Neural progenitor cell (in vitro differentiated cells): Measurements from ENCODE around the gene SLC44A5. TPM values are rescaled to one million over a fixed set of nuclear protein-coding genes. Genes with fewer than 3 reads are reported as not detected.

Experiments
- DNase-seq: peaks from one replicate; pipeline ENCODE4 v3.0.0-alpha.2; 2016; ENCODE audit warnings: low spot score
- H2AFZ ChIP-seq: fragments of 200-600 bp; sonication (generic); replicated peaks from 2 replicates; pipeline ENCODE4 v1.6.1; 2016; ENCODE audit warnings: antibody characterized with exemption
- H3F3A ChIP-seq: fragments of 200-600 bp; sonication (generic); 2 replicates; pipeline ENCODE4 v1.6.1; 2016; ENCODE audit warnings: antibody characterized with exemption, low read depth
- H3K27ac ChIP-seq: fragments of 200-600 bp; sonication (generic); 2 replicates; pipeline ENCODE4 v1.5.1; 2016; ENCODE audit warnings: mild to moderate bottlenecking
- H3K27me3 ChIP-seq: fragments of 200-600 bp; sonication (generic); 2 replicates; pipeline ENCODE4 v1.6.1; 2016; ENCODE audit warnings: mild to moderate bottlenecking, moderate library complexity
- H3K36me3 ChIP-seq: fragments of 200-600 bp; sonication (generic); 2 replicates; pipeline ENCODE4 v1.5.1; 2016
- H3K4me1 ChIP-seq: fragments of 200-600 bp; sonication (generic); 2 replicates; pipeline ENCODE4 v1.6.1; 2016; ENCODE audit warnings: mixed run types
- H3K4me2 ChIP-seq: fragments of 200-600 bp; sonication (generic); 2 replicates; pipeline ENCODE4 v1.6.1; 2016
- H3K4me3 ChIP-seq: fragments of 200-600 bp; sonication (generic); 2 replicates; pipeline ENCODE4 v1.5.1; 2016
- H3K79me2 ChIP-seq: fragments of 200-600 bp; sonication (generic); 2 replicates; pipeline ENCODE4 v1.6.1; 2016; ENCODE audit warnings: low read depth
- H3K9ac ChIP-seq: fragments of 200-600 bp; sonication (generic); 2 replicates; pipeline ENCODE4 v1.6.1; 2016
- H3K9me3 ChIP-seq: fragments of 200-600 bp; sonication (generic); 2 replicates; pipeline ENCODE4 v1.5.1; 2016; ENCODE audit warnings: low read depth
- H4K20me1 ChIP-seq: fragments of 200-600 bp; sonication (generic); 2 replicates; pipeline ENCODE4 v1.6.1; 2016; ENCODE audit warnings: low read depth
- H3K27ac Mint-ChIP-seq: 3 replicates; pipeline ENCODE4 v1.8.0; 2021; ENCODE audit warnings: mixed read lengths
- H3K27me3 Mint-ChIP-seq: 2 replicates; pipeline ENCODE4 v1.8.0; 2022; ENCODE audit warnings: low read depth, mild to moderate bottlenecking, inconsistent platforms, moderate library complexity, mixed read lengths; ENCODE audit not compliant: insufficient read depth
- H3K36me3 Mint-ChIP-seq: 3 replicates; pipeline ENCODE4 v1.8.0; 2021; ENCODE audit warnings: mixed read lengths
- H3K4me1 Mint-ChIP-seq: 3 replicates; pipeline ENCODE4 v1.8.0; 2021; ENCODE audit warnings: mixed read lengths
- H3K4me3 Mint-ChIP-seq: 3 replicates; pipeline ENCODE4 v1.8.0; 2021; ENCODE audit warnings: mild to moderate bottlenecking, moderate library complexity, mixed read lengths
- H3K9me3 Mint-ChIP-seq: 3 replicates; pipeline ENCODE4 v1.8.0; 2020; ENCODE audit warnings: mixed read lengths
- EZH2 ChIP-seq: fragments of 200-600 bp; sonication (generic); IDR thresholded peaks from 2 replicates; pipeline ENCODE4 v1.6.1; 2017; ENCODE audit warnings: antibody characterized with exemption, mild to moderate bottlenecking, moderate library complexity
- EZH2phosphoT487 ChIP-seq: fragments of 200-600 bp; sonication (generic); IDR thresholded peaks from 2 replicates; pipeline ENCODE4 v1.6.1; 2017; ENCODE audit warnings: antibody characterized with exemption
- total RNA-seq: library from RNA; depleted of rRNA; stranded (reverse); fragments of >200 nt; gene quantifications from 2 replicates; pipeline ENCODE4 v1.2.3, GENCODE V29; 2015; ENCODE audit warnings: low replicate concordance
- TF ChIP-seq, protein P1 (sequence below): fragments of 200-600 bp; sonication (generic); IDR thresholded peaks from 2 replicates; pipeline ENCODE4 v1.5.1; 2017; ENCODE audit warnings: antibody characterized with exemption, mild to moderate bottlenecking

Gene SLC44A5
- total RNA-seq, 1 donor from 2014 or later, result 25.3 TPM

DNA sequence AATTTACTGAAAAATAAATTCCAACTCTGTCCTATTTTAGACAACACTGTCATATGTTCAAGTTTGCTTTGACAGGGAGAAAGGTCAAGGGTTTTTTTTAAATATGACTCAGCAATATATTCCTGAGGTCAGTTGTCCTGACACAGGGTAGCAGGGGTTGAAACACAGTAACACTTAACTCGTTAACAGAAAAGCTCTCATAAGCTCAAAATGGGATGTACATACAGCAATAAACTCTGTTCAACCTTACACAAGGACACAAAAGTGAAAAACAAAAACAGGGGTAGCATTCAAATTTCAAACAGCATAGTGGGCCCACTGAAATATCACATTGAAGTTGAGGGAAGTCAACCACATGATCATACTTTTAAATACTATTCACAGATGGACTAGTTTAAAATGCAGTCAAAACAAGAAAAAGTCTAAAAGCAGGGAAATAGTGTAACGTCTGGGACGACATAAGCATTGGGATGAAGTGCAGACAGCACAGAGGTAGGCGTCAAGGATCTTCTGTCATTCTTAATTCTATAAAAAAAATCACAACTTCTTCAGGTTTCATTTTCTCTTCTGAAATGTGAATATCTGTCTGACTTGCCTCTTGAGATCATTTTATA is 89.9 kb downstream of the SLC44A5 start:
- H3K9ac ChIP-seq, result no peak overlapping the region
- H3K27me3 ChIP-seq, result no peaks in the 10 kb centered on the region
- DNase-seq, result no peak
- Mint-ChIP-seq H3K9me3 (no peaks in the 10 kb centered on the region), H3K27ac (no peak overlapping the region), H3K36me3 (no peaks in the 10 kb centered on the region), H3K27me3 (peaks cover 2% of the 10 kb centered on the region), H3K4me1 (peaks cover 29% of the 10 kb centered on the region), H3K4me3 (no peak overlapping the region)
- no peaks in the 10 kb centered on the region for H4K20me1 ChIP-seq
- no peak overlapping the region for H2AFZ ChIP-seq
- no peak overlapping the region for H3K4me2 ChIP-seq
- H3F3A ChIP-seq, result no peaks in the 10 kb centered on the region
- no peak overlapping the region for H3K27ac ChIP-seq
- H3K9me3 ChIP-seq, result no peaks in the 10 kb centered on the region
- TF ChIP-seq EZH2, result no peak
- TF ChIP-seq, protein P1, sequence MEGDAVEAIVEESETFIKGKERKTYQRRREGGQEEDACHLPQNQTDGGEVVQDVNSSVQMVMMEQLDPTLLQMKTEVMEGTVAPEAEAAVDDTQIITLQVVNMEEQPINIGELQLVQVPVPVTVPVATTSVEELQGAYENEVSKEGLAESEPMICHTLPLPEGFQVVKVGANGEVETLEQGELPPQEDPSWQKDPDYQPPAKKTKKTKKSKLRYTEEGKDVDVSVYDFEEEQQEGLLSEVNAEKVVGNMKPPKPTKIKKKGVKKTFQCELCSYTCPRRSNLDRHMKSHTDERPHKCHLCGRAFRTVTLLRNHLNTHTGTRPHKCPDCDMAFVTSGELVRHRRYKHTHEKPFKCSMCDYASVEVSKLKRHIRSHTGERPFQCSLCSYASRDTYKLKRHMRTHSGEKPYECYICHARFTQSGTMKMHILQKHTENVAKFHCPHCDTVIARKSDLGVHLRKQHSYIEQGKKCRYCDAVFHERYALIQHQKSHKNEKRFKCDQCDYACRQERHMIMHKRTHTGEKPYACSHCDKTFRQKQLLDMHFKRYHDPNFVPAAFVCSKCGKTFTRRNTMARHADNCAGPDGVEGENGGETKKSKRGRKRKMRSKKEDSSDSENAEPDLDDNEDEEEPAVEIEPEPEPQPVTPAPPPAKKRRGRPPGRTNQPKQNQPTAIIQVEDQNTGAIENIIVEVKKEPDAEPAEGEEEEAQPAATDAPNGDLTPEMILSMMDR, result no peak
- no peak for TF ChIP-seq EZH2phosphoT487
- H3K4me1 ChIP-seq, result peaks cover 23% of the 10 kb centered on the region
- H3K4me3 ChIP-seq, result no peak overlapping the region
- H3K79me2 ChIP-seq, result no peaks in the 10 kb centered on the region
- H3K36me3 ChIP-seq, result no peaks in the 10 kb centered on the region

DNA sequence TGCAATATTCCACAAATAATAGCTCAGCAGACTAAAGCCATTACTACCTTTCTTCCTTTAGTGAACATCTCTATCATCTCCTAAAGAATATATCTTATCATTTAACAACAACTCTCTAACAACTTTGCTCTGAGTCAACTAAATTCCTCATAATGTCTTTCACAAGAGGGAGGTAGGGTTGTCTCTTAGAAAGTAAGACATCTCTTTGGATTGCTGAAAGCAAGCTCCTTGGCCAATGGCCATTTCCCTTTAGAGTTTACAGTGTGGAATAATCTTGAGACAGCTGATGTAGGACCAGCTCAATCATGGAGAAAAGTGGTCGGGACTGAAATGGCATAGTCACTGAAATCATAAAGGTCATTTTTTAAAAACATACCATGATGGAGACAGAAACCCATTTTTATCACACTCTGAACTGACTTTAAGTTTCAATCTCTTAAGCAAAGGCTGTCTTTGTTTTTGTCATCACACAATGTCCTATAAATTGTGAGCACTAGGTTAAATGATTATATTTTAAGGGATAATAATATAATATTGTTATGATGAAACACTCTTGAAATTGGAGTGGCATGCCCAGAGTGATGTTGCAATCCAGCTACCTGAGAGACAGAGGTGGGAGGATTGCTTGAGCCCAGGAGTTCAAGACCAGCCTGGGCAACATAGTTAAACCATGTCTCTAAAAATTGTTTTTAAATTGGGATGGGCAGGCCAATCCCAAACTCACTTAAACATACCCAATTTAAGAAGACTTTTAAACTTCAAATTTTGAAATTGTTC is 91.1 kb downstream of the SLC44A5 start:
- H4K20me1 ChIP-seq, result no peaks in the 10 kb centered on the region
- H3K4me3 ChIP-seq, result no peak overlapping the region
- Mint-ChIP-seq H3K4me1 (peaks cover 29% of the 10 kb centered on the region), H3K36me3 (no peaks in the 10 kb centered on the region), H3K4me3 (no peak overlapping the region), H3K27me3 (peaks cover 2% of the 10 kb centered on the region), H3K27ac (no peak overlapping the region), H3K9me3 (no peaks in the 10 kb centered on the region)
- H3K9me3 ChIP-seq, result no peaks in the 10 kb centered on the region
- H3K4me2 ChIP-seq, result no peak overlapping the region
- no peaks in the 10 kb centered on the region for H3K27me3 ChIP-seq
- H3F3A ChIP-seq, result no peaks in the 10 kb centered on the region
- no peak for DNase-seq
- no peaks in the 10 kb centered on the region for H3K36me3 ChIP-seq
- no peak overlapping the region for H3K9ac ChIP-seq
- peaks cover 23% of the 10 kb centered on the region for H3K4me1 ChIP-seq
- H3K27ac ChIP-seq, result no peak overlapping the region
- H2AFZ ChIP-seq, result no peak overlapping the region
- TF ChIP-seq EZH2phosphoT487 (no peak), EZH2 (no peak)
- TF ChIP-seq, protein P1, result no peak
- no peaks in the 10 kb centered on the region for H3K79me2 ChIP-seq

DNA sequence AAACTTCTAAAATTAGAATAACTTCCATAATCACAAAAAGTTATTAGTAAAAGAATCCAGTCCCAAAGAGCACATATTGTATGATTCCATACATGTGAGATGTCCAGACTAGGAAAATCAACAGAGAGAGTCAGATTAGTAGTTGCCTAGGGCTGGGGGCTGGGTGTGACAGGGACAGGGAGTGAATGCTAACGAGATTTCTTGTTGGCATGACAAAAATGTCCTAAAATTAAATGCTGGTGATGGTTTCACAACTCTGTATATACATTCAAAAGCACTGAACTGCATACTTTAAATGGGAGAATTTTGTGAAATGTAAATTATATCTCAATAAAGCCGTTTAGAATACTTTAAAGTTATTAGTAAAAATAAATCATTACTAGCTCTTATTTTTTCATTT is 92.2 kb downstream of the SLC44A5 start:
- Histone ChIP-seq H3K27me3 (no peaks in the 10 kb centered on the region), H3K9ac (no peak overlapping the region), H3K27ac (no peak overlapping the region), H3F3A (no peaks in the 10 kb centered on the region), H3K36me3 (no peaks in the 10 kb centered on the region), H3K4me1 (peaks cover 23% of the 10 kb centered on the region), H3K4me3 (no peak overlapping the region), H3K79me2 (no peaks in the 10 kb centered on the region), H3K9me3 (no peaks in the 10 kb centered on the region), H2AFZ (no peak overlapping the region), H3K4me2 (no peak overlapping the region), H4K20me1 (no peaks in the 10 kb centered on the region)
- H3K36me3 Mint-ChIP-seq, result no peaks in the 10 kb centered on the region
- TF ChIP-seq, protein P1, result no peak
- no peak for TF ChIP-seq EZH2phosphoT487
- no peak for TF ChIP-seq EZH2
- DNase-seq, result no peak
- H3K9me3 Mint-ChIP-seq, result no peaks in the 10 kb centered on the region
- H3K27ac Mint-ChIP-seq, result no peak overlapping the region
- H3K4me3 Mint-ChIP-seq, result no peak overlapping the region
- H3K27me3 Mint-ChIP-seq, result peaks cover 2% of the 10 kb centered on the region
- H3K4me1 Mint-ChIP-seq, result peaks cover 29% of the 10 kb centered on the region
